Astrocyte of the cerebellum (primary cell): ENCODE data around the gene AVEN.

Experiments used
- DNase-seq: peaks from one replicate; pipeline ENCODE4 v3.0.0-alpha.2; 2011; ENCODE audit warnings: low read depth
- H3K4me3 ChIP-seq: 2 replicates; pipeline ENCODE4 v1.5.1; 2011; ENCODE audit warnings: mild to moderate bottlenecking, low read depth, low read length, moderate library complexity
- CTCF ChIP-seq: IDR thresholded peaks from 2 replicates; pipeline ENCODE4 v1.5.1; 2012; ENCODE audit warnings: low read length, low read depth, moderate library complexity, mild to moderate bottlenecking; ENCODE audit errors: missing control alignments
- in situ Hi-C: cut with HindIII; loops from 2 replicates; pipeline ENCODE4 v1.10.0; 2017; ENCODE audit warnings: low sequenced_read_pairs

AVEN gene

GRCh38 chr15:34070003-34070402 is 31.0 kb upstream of the AVEN start:
- no peak for TF ChIP-seq CTCF
- no peak overlapping the region for H3K4me3 ChIP-seq
- no peak for DNase-seq
- in situ Hi-C loops, result no loop called here

- in situ Hi-C loops, result no loop called here
Observed at GRCh38 chr15:34065941-34066340, 26.9 kb upstream of the AVEN start.

GRCh38 chr15:34065261-34065660 is 26.3 kb upstream of the AVEN start:
- no peak for DNase-seq
- no peak overlapping the region for H3K4me3 ChIP-seq
- TF ChIP-seq CTCF, result no peak
- in situ Hi-C loops, result no loop called here

More at GRCh38 chr15:34065941-34066340, 26.9 kb upstream of the AVEN start:
- TF ChIP-seq CTCF, result no peak
- DNase-seq, result no peak
- no peak overlapping the region for H3K4me3 ChIP-seq

- TF ChIP-seq CTCF, result no peak
- DNase-seq, result no peak
- in situ Hi-C loops, result no loop called here
- H3K4me3 ChIP-seq, result no peak overlapping the region
Observed at GRCh38 chr15:34064438-34064837, 25.4 kb upstream of the AVEN start.

GRCh38 chr15:34059946-34060345 is 20.9 kb upstream of the AVEN start:
- TF ChIP-seq CTCF, result no peak

GRCh38 chr15:34059476-34059875 is 20.5 kb upstream of the AVEN start:
- TF ChIP-seq CTCF, result no peak
- in situ Hi-C loops, result no loop called here
- DNase-seq, result no peak
- H3K4me3 ChIP-seq, result no peak overlapping the region

More at GRCh38 chr15:34059946-34060345, 20.9 kb upstream of the AVEN start:
- in situ Hi-C loops, result no loop called here
- no peak for DNase-seq
- no peak overlapping the region for H3K4me3 ChIP-seq

GRCh38 chr15:34056911-34057310 is 17.9 kb upstream of the AVEN start:
- H3K4me3 ChIP-seq, result no peak overlapping the region
- no peak for TF ChIP-seq CTCF
- no peak for DNase-seq
- in situ Hi-C loops, result no loop called here
